Esophagus muscularis mucosa (tissue), 4 donors: ENCODE measurements around the gene HBEGF.

Experiments
- CTCF ChIP-seq, 3 experiments: fragments of 200-600 bp in 2 of 3; fragments of 450-650 bp in 1 of 3; sonication (generic) in 2 of 3; IDR thresholded peaks; one replicate each; pipeline ENCODE4 v1.5.1; 2017 to 2019; ENCODE audit warnings: antibody characterized with exemption in 3 of 3, mild to moderate bottlenecking in 2 of 3, moderate library complexity in 1 of 3
- EP300 ChIP-seq: sonication (generic); formaldehyde crosslinking; IDR thresholded peaks from one replicate; pipeline ENCODE4 v1.6.1; 2017; ENCODE audit warnings: antibody characterized with exemption
- POLR2A ChIP-seq: fragments of 450-650 bp; IDR thresholded peaks from one replicate; pipeline ENCODE4 v1.6.1; 2017; ENCODE audit warnings: antibody characterized with exemption, moderate library complexity, mild to moderate bottlenecking, low read depth

GRCh38 chr5:140298183-140298601 is 48.2 kb downstream of the HBEGF start:
- TF ChIP-seq CTCF (IDR thresholded peaks at IDR 0.05) (no peak), EP300 (no peak), POLR2A (no peak)
